ENCODE data around the gene CH25H.

- no peak for TF ChIP-seq MAX (IDR thresholded peaks at IDR 0.05)
- no peak for TF ChIP-seq CREB1 (IDR thresholded peaks at IDR 0.05; ENCODE audit: low read depth)
Measured at GRCh38 chr10:89171263-89171872, 35.7 kb downstream of the CH25H start.
